Nephron (organoid): Measurements from ENCODE around the gene VHLL.
"Not testable (repeated sequence)": the region's sequence is repeated elsewhere in the genome, so short reads cannot be mapped to it uniquely, and the experiment has no call there.

Experiments
- H3K27ac Mint-ChIP-seq, 3 experiments: 2 replicates each; pipeline ENCODE4 v1.8.0; 2020; ENCODE audit warnings: mixed read lengths in 3 of 3, mild to moderate bottlenecking in 2 of 3, moderate library complexity in 1 of 3
- H3K27me3 Mint-ChIP-seq: 2 replicates; pipeline ENCODE4 v1.8.0; 2021; ENCODE audit warnings: low read depth, mild to moderate bottlenecking, moderate library complexity, mixed read lengths
- H3K36me3 Mint-ChIP-seq: 2 replicates; pipeline ENCODE4 v1.8.0; 2020; ENCODE audit warnings: low read depth, mixed read lengths
- H3K4me1 Mint-ChIP-seq: 2 replicates; pipeline ENCODE4 v1.8.0; 2020; ENCODE audit warnings: mixed read lengths
- H3K4me3 Mint-ChIP-seq, 3 experiments: 2 replicates each; pipeline ENCODE4 v1.8.0; 2020; ENCODE audit warnings: mild to moderate bottlenecking in 3 of 3, mixed read lengths in 3 of 3, moderate library complexity in 2 of 3
- H3K9me3 Mint-ChIP-seq: 2 replicates; pipeline ENCODE4 v1.8.0; 2020; ENCODE audit warnings: mixed read lengths
- CTCF ChIP-seq, 3 experiments: fragments of 200-600 bp; sonication (generic); IDR thresholded peaks; one replicate each; pipeline ENCODE4 v1.5.0; 2021; ENCODE audit warnings: antibody characterized with exemption in 3 of 3; ENCODE audit not compliant: unreplicated experiment in 3 of 3

Gene VHLL

GRCh38 chr1:156338180-156338976, 39.3 kb upstream of the VHLL start, which contains the start of the genes CCT3 and TSACC:
TSS of gene CCT3 (minus strand) at chr1:156338292. CDS start at chr1:156338184, 108 bp downstream.
TSS of gene TSACC (plus strand) at chr1:156338526. CDS start at chr1:156339758, 1,232 bp downstream.
- Mint-ChIP-seq H3K27me3 (no peaks in the 10 kb centered on the region), H3K4me1 (peaks cover 23% of the 10 kb centered on the region), H3K9me3 (no peaks in the 10 kb centered on the region), H3K4me3 (peak within 1 kb of the TSS; percentile 98 to 99 (median 98)), H3K36me3 (peaks cover 22% of the 10 kb centered on the region), H3K27ac (peak within 1 kb of the TSS; percentile 84 to 97 (median 93))
- no peak for TF ChIP-seq CTCF (IDR thresholded peaks at IDR 0.05; ENCODE audit: unreplicated experiment in 3 of 3)

- H3K36me3 Mint-ChIP-seq = peaks cover 27% of the 10 kb centered on the region
- TF ChIP-seq CTCF (IDR thresholded peaks at IDR 0.05; ENCODE audit: unreplicated experiment in 3 of 3) = no peak
- H3K4me1 Mint-ChIP-seq = peaks cover 23% of the 10 kb centered on the region
- H3K4me3 Mint-ChIP-seq = peak overlapping the region; percentile 98 to 99 (median 98)
- H3K27ac Mint-ChIP-seq = peak overlapping the region; percentile 84 to 97 (median 93)
- H3K9me3 Mint-ChIP-seq = no peaks in the 10 kb centered on the region
- H3K27me3 Mint-ChIP-seq = no peaks in the 10 kb centered on the region
These were observed 38.7 kb upstream of the VHLL start for GRCh38 chr1:156337888-156338179.

- Mint-ChIP-seq H3K27me3 (no peaks in the 10 kb centered on the region), H3K36me3 (peaks cover 33% of the 10 kb centered on the region), H3K4me3 (peak overlapping the region; percentile 98 to 99 (median 98)), H3K9me3 (no peaks in the 10 kb centered on the region), H3K4me1 (peaks cover 23% of the 10 kb centered on the region), H3K27ac (peak overlapping the region; percentile 84 to 97 (median 93))
- no peak for TF ChIP-seq CTCF (IDR thresholded peaks at IDR 0.05; ENCODE audit: unreplicated experiment in 3 of 3)
These were observed 38.2 kb upstream of the VHLL start for GRCh38 chr1:156337052-156337887.

GRCh38 chr1:156336242-156336641, 37.1 kb upstream of the VHLL start:
- H3K27ac Mint-ChIP-seq = peak overlapping the region in 2 of 3 experiments; percentile 79 to 93
- peaks cover 43% of the 10 kb centered on the region for H3K36me3 Mint-ChIP-seq
- H3K4me3 Mint-ChIP-seq = peak overlapping the region; percentile 98 to 99 (median 98)
- H3K9me3 Mint-ChIP-seq = no peaks in the 10 kb centered on the region
- TF ChIP-seq CTCF (IDR thresholded peaks at IDR 0.05; ENCODE audit: unreplicated experiment in 3 of 3) = no peak
- H3K27me3 Mint-ChIP-seq = no peaks in the 10 kb centered on the region
- peaks cover 23% of the 10 kb centered on the region for H3K4me1 Mint-ChIP-seq

- not testable (repeated sequence) for H3K27ac Mint-ChIP-seq, H3K9me3 Mint-ChIP-seq, H3K4me3 Mint-ChIP-seq
These were observed 24.1 kb upstream of the VHLL start for GRCh38 chr1:156323179-156323578.

GRCh38 chr1:156320560-156320959, 21.5 kb upstream of the VHLL start:
- no peaks in the 10 kb centered on the region for H3K27me3 Mint-ChIP-seq
- no peaks in the 10 kb centered on the region for H3K4me1 Mint-ChIP-seq

More at GRCh38 chr1:156323179-156323578, 24.1 kb upstream of the VHLL start:
- not testable (repeated sequence) for H3K4me1 Mint-ChIP-seq, H3K27me3 Mint-ChIP-seq
- peaks cover 53% of the 10 kb centered on the region for H3K36me3 Mint-ChIP-seq

More at GRCh38 chr1:156320560-156320959, 21.5 kb upstream of the VHLL start:
- H3K4me3 Mint-ChIP-seq = no peak overlapping the region
- TF ChIP-seq CTCF (IDR thresholded peaks at IDR 0.05; ENCODE audit: unreplicated experiment in 3 of 3) = no peak
- H3K36me3 Mint-ChIP-seq = peaks cover 68% of the 10 kb centered on the region
- no peak overlapping the region for H3K27ac Mint-ChIP-seq
- H3K9me3 Mint-ChIP-seq = no peaks in the 10 kb centered on the region
